Testis (tissue), 3 donors: Measurements from ENCODE around the gene TSHZ1. TPM values are rescaled to one million over a fixed set of nuclear protein-coding genes. Genes with fewer than 3 reads are reported as not detected.

Source experiments
- DNase-seq: peaks from one replicate; pipeline ENCODE4 v3.0.0-alpha.2; 2019
- H3K27ac ChIP-seq, 2 donors: fragments of 200-600 bp; sonication (generic); one replicate each; pipeline ENCODE4 v1.5.1; 2019
- H3K27me3 ChIP-seq: fragments of 200-600 bp; sonication (generic); one replicate; pipeline ENCODE4 v1.5.1; 2019
- H3K36me3 ChIP-seq: fragments of 200-600 bp; sonication (generic); one replicate; pipeline ENCODE4 v1.5.1; 2017; ENCODE audit warnings: low read depth; ENCODE audit errors: missing control alignments
- H3K4me1 ChIP-seq: fragments of 200-600 bp; sonication (generic); one replicate; pipeline ENCODE4 v1.5.1; 2019
- H3K4me3 ChIP-seq, 2 donors: fragments of 200-600 bp; sonication (generic); one replicate each; pipeline ENCODE4 v1.5.1; 2017 to 2019
- H3K9me3 ChIP-seq: fragments of 200-600 bp; sonication (generic); one replicate; pipeline ENCODE4 v1.5.1; 2017
- CTCF ChIP-seq, 3 experiments: fragments of 450-650 bp in 2 of 3; fragments of 200-600 bp in 1 of 3; sonication (generic) in 1 of 3; IDR thresholded peaks; one replicate each; pipeline ENCODE4 v1.5.1; 2016 to 2019; ENCODE audit warnings: antibody characterized with exemption in 3 of 3, mild to moderate bottlenecking in 2 of 3, moderate library complexity in 1 of 3
- POLR2A ChIP-seq: fragments of 450-650 bp; IDR thresholded peaks from one replicate; pipeline ENCODE4 v1.6.1; 2017; ENCODE audit warnings: antibody characterized with exemption, mild to moderate bottlenecking, moderate library complexity
- WGBS, 2 donors: methylation state at CpG; one replicate each; pipeline ENCODE4 v1.1.5; 2018; 5-methylcytosine and 5-hydroxymethylcytosine counted together
- intact Hi-C: fragments of 100-400 bp; cut with DNase I; formaldehyde crosslinking; loops from one replicate; pipeline ENCODE4 v1.15.1; 2023; ENCODE audit warnings: low total_unique reads
- polyA plus RNA-seq: library from polyadenylated mRNA; stranded (reverse); fragments of 350-450 nt; fragmentation: Illumina TruSeq; extraction: RNeasy Lipid Tissue Mini Kit (QIAGEN cat#74804); gene quantifications from one replicate; pipeline ENCODE4 v1.2.3, GENCODE V29; 2014; ENCODE audit warnings: low read depth, low replicate concordance; ENCODE audit not compliant: insufficient read depth
- total RNA-seq, 2 donors: library from RNA; depleted of rRNA; stranded (reverse); fragments of >200 nt; gene quantifications; one replicate each; pipeline ENCODE4 v1.2.3, GENCODE V29; 2016

The TSHZ1 gene
- total and polyA plus RNA-seq, 3 donors from 2014 or later: 12.8 to 36.2 (median 18.4) TPM

- no peak for TF ChIP-seq POLR2A
- no peak for TF ChIP-seq CTCF (IDR thresholded peaks at IDR 0.05)
- intact Hi-C loops: loop anchor here (10.0 kb wide), 1 partner anchor 47 kb away; the partner anchor contains the start of gene PTGR3
These were observed 41.5 kb downstream of the TSHZ1 start for GRCh38 chr18:75252136-75252535.

GRCh38 chr18:75253043-75253442, 42.4 kb downstream of the TSHZ1 start:
- peaks cover 23% of the 10 kb centered on the region for H3K4me1 ChIP-seq
- WGBS, 2 donors: 41 to 76% methylated on average over 1 of the region's 1 CpG
- TF ChIP-seq POLR2A (no peak), CTCF (IDR thresholded peaks at IDR 0.05) (no peak)
- peak overlapping the region; percentile 14 to 70 for H3K27ac ChIP-seq
- intact Hi-C loops: loop anchor here (10.0 kb wide), 1 partner anchor 48 kb away; the partner anchor contains the start of gene PTGR3
- H3K36me3 ChIP-seq: no peaks in the 10 kb centered on the region
- DNase-seq: no peak
- no peak overlapping the region for H3K4me3 ChIP-seq
- H3K27me3 ChIP-seq: no peaks in the 10 kb centered on the region
- H3K9me3 ChIP-seq: no peaks in the 10 kb centered on the region

More at GRCh38 chr18:75252136-75252535, 41.5 kb downstream of the TSHZ1 start:
- Histone ChIP-seq H3K9me3 (no peaks in the 10 kb centered on the region), H3K4me3 (no peak overlapping the region), H3K27ac (peak overlapping the region in 1 of 2 donors; percentile 70), H3K36me3 (no peaks in the 10 kb centered on the region), H3K27me3 (no peaks in the 10 kb centered on the region), H3K4me1 (peaks cover 23% of the 10 kb centered on the region)
- 40 to 46% methylated on average over 2 of the region's 2 CpGs for WGBS, 2 donors
- no peak for DNase-seq

GRCh38 chr18:75253784-75254183, 43.2 kb downstream of the TSHZ1 start:
- no peak for DNase-seq
- WGBS, 2 donors: 56 to 60% methylated on average over 4 of the region's 4 CpGs
- no peak for TF ChIP-seq CTCF (IDR thresholded peaks at IDR 0.05)
- no peak for TF ChIP-seq POLR2A
- Histone ChIP-seq H3K4me1 (peaks cover 16% of the 10 kb centered on the region), H3K4me3 (no peak overlapping the region), H3K9me3 (no peaks in the 10 kb centered on the region), H3K27ac (peak overlapping the region; percentile 14 to 70), H3K27me3 (no peaks in the 10 kb centered on the region), H3K36me3 (no peaks in the 10 kb centered on the region)
- intact Hi-C loops: loop anchor here (10.0 kb wide), 1 partner anchor 49 kb away; the partner anchor contains the start of gene PTGR3

GRCh38 chr18:75255094-75255493, 44.5 kb downstream of the TSHZ1 start:
- intact Hi-C loops: loop anchor here (10.0 kb wide), 1 partner anchor 50 kb away; the partner anchor contains the start of gene PTGR3
- no peak for TF ChIP-seq CTCF (IDR thresholded peaks at IDR 0.05)
- TF ChIP-seq POLR2A: no peak
- no peak overlapping the region for H3K4me3 ChIP-seq
- H3K36me3 ChIP-seq: no peaks in the 10 kb centered on the region
- H3K4me1 ChIP-seq: peaks cover 13% of the 10 kb centered on the region
- H3K27ac ChIP-seq: peak overlapping the region; percentile 17 to 23
- H3K27me3 ChIP-seq: no peaks in the 10 kb centered on the region
- no peak for DNase-seq
- WGBS, 2 donors: 73 to 80% methylated on average over 3 of the region's 3 CpGs
- no peaks in the 10 kb centered on the region for H3K9me3 ChIP-seq

DNA sequence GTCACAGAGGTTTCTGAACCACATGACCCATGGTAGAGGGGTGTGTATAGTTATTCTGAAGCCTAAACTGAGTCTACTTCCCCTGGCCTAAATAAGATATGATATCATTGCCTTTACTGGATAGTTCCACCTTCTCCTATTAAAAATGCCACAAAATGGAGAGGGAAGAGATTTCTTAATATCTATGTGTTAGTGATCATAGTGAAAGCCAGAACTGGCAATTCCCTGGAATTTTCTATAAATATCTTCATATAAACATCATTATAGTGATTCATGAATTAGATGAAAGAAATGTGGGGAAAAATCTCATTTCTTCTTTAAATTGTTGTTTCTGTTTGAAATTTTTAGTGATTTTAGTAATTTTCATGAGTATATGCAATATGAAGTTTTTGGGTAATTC, 45.8 kb downstream of the TSHZ1 start:
- intact Hi-C loops: loop anchor here (10.0 kb wide), 1 partner anchor 52 kb away; the partner anchor contains the start of gene PTGR3
- Histone ChIP-seq H3K36me3 (no peaks in the 10 kb centered on the region), H3K4me1 (peaks cover 13% of the 10 kb centered on the region), H3K27ac (no peak overlapping the region), H3K27me3 (no peaks in the 10 kb centered on the region), H3K4me3 (no peak overlapping the region), H3K9me3 (no peaks in the 10 kb centered on the region)
- no peak for DNase-seq
- TF ChIP-seq CTCF (IDR thresholded peaks at IDR 0.05) (no peak), POLR2A (no peak)
